Measurements from ENCODE around the gene LAMA5.

LAMA5 gene

GRCh38 chr20:62339647-62340062, 27.5 kb downstream of the LAMA5 start:
- peaks cover 0 to 7% (median 5%) of the 10 kb centered on the region in 11 experiments; a peak in 15 of 22 replicates for H3K9me3 ChIP-seq (replicated peaks in 1 of 11)
- peaks cover 0 to 11% (median 0%) of the 10 kb centered on the region in 11 experiments; a peak in 4 of 22 replicates for H3K36me3 ChIP-seq
- peaks cover 0 to 22% (median 0%) of the 10 kb centered on the region in 11 experiments; a peak in 7 of 22 replicates for H3K27me3 ChIP-seq
- peak overlapping the region; percentile 75 to 99 (median 92) for H3K4me2 ChIP-seq
- peak overlapping the region; percentile 26 to 80 (median 69); a peak in 21 of 22 replicates for H3K9ac ChIP-seq
- H3K4me3 ChIP-seq: peak overlapping the region; percentile 17 to 62 (median 50); a peak in 18 of 20 replicates
- H4K20me1 ChIP-seq: peaks cover 0 to 38% (median 7%) of the 10 kb centered on the region in 11 experiments; a peak in 9 of 22 replicates
- peak overlapping the region in 10 of 11 experiments; percentile 36 to 88 (median 80); a peak in 20 of 22 replicates for H3K27ac ChIP-seq
- H3K4me1 ChIP-seq: peaks cover 49 to 97% (median 83%) of the 10 kb centered on the region in 10 experiments
- TF ChIP-seq Cebpa-rat (IDR thresholded peaks at IDR 0.05): peak in 6 of 11 experiments; percentile 48 to 87 (median 66); a peak in 9 of 22 replicates

DNA sequence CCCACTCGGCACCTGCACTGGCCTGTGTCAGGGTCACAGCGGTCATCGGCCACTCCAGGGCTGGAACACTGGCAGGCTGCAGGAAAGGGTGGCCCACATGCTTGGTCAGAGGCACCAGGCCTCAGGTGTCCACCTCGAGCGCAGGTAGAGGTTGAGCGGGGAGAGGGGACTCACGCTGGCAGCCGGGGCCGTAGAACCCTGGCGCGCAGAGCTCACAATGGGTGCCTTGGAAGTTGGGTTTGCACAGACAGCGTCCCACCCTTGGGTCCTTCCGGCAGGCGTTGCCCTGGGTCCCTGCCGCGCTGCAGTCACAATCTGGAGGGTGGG, 28.9 kb downstream of the LAMA5 start:
- H3K4me1 ChIP-seq: peaks cover 41 to 84% (median 69%) of the 10 kb centered on the region in 10 experiments
- H3K9me3 ChIP-seq (replicated peaks in 1 of 11): peaks cover 0 to 7% (median 5%) of the 10 kb centered on the region in 11 experiments; a peak in 15 of 22 replicates
- H3K4me3 ChIP-seq: peak overlapping the region in 3 of 10 experiments; percentile 2 to 48 (median 26); a peak in 2 of 20 replicates
- peaks cover 0 to 11% (median 0%) of the 10 kb centered on the region in 11 experiments; a peak in 8 of 22 replicates for H3K36me3 ChIP-seq
- peaks cover 0 to 22% (median 0%) of the 10 kb centered on the region in 11 experiments; a peak in 7 of 22 replicates for H3K27me3 ChIP-seq
- H3K9ac ChIP-seq: peak overlapping the region in 7 of 11 experiments; percentile 10 to 80 (median 77); a peak in 10 of 22 replicates
- no peak for TF ChIP-seq Cebpa-rat (IDR thresholded peaks at IDR 0.05)
- H3K27ac ChIP-seq: peak overlapping the region in 8 of 11 experiments; percentile 69 to 88 (median 82); a peak in 15 of 22 replicates
- peaks cover 0 to 46% (median 7%) of the 10 kb centered on the region in 11 experiments; a peak in 9 of 22 replicates for H4K20me1 ChIP-seq
- H3K4me2 ChIP-seq: peak overlapping the region; percentile 75 to 99 (median 92)

DNA sequence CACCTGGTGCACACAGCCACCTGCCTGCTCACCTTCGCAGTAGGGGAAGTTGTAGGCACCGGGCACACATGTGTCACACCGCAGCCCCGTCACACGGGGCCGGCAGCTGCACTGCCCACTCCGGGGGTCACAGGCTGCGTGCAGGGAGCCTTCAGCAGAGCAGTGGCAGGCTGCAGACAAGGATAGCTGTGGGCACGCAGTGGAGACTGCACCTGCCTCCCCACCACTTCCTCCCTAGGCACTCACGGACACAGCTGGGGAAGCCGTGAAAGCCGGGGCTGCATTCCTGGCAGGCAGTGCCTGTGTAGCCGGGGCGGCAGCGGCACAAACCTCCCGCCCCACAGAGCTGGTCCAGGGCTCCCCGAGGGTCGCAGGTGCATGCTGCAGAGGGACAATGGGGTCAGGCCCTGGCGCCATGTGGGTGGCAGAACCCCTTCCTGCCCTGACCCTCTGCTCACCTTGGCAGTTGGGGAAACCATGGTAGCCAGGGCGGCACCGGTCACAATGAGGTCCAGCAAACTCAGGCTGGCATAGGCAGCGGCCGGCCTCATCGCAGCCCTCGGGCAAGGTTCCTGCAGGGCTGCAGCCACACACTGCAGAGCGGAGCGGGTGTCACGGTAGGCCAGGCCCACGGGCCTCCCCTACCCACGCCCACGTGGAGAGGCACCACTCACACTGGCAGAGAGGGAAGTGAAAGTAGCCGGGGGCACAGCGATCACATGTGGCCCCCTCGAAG, 29.4 kb downstream of the LAMA5 start:
- no peak for TF ChIP-seq Cebpa-rat (IDR thresholded peaks at IDR 0.05)

DNA sequence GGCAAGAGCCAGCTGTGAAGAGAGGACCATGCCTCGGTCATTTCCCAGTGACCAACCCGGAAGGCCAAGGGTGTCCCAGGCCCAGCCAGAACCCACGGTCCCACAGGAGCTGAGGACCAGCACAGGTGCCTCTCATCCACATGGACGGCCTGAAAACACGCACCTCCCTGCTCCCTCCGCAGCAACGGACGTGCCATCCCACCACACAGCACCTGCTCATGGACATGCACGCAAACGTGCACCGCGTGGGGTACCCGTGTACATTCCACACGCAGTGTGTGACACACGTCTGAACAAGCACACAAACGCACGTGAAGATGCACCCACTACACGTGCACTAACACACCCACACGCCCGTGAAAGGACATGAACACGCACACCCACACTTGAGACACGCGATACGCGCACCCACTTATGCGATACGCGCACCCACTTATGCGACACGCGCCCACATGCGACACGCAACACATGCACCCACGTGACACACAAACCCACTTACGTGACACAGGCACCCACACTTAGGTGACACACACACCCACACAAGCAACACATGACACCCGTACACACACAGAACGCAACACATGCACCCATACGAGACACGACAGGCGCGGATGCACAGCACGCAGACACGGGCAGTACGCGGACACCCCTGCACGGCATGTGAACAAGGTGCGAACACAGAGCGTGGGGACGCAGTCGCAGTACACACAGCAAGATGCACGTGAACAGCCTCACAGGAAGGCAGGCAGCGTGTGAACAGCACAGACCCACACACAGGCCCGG, 30.1 kb downstream of the LAMA5 start:
- H3K36me3 ChIP-seq: peaks cover 0 to 22% (median 6%) of the 10 kb centered on the region in 11 experiments; a peak in 11 of 22 replicates
- peaks cover 41 to 74% (median 64%) of the 10 kb centered on the region in 10 experiments for H3K4me1 ChIP-seq
- peaks cover 0 to 7% (median 5%) of the 10 kb centered on the region in 11 experiments; a peak in 15 of 22 replicates for H3K9me3 ChIP-seq (replicated peaks in 1 of 11)
- peak overlapping the region in 3 of 10 experiments; percentile 19 to 48 (median 26); a peak in 5 of 20 replicates for H3K4me3 ChIP-seq
- peaks cover 0 to 22% (median 0%) of the 10 kb centered on the region in 11 experiments; a peak in 7 of 22 replicates for H3K27me3 ChIP-seq
- H4K20me1 ChIP-seq: peaks cover 0 to 56% (median 7%) of the 10 kb centered on the region in 11 experiments; a peak in 9 of 22 replicates
- H3K4me2 ChIP-seq: peak overlapping the region; percentile 75 to 99 (median 92)
- H3K27ac ChIP-seq: peak overlapping the region in 3 of 11 experiments; percentile 82 to 88 (median 85); a peak in 5 of 22 replicates
- H3K9ac ChIP-seq: peak overlapping the region in 5 of 11 experiments; percentile 17 to 80 (median 77); a peak in 7 of 22 replicates
- TF ChIP-seq Cebpa-rat (IDR thresholded peaks at IDR 0.05): no peak

More for the DNA sequence above, 29.4 kb downstream of the LAMA5 start:
- Histone ChIP-seq H3K4me1 (peaks cover 41 to 79% (median 64%) of the 10 kb centered on the region in 10 experiments), H3K9me3 (replicated peaks in 1 of 11) (peaks cover 0 to 7% (median 5%) of the 10 kb centered on the region in 11 experiments; a peak in 15 of 22 replicates), H4K20me1 (peaks cover 0 to 51% (median 7%) of the 10 kb centered on the region in 11 experiments; a peak in 9 of 22 replicates), H3K36me3 (peaks cover 0 to 16% (median 0%) of the 10 kb centered on the region in 11 experiments; a peak in 9 of 22 replicates), H3K9ac (peak overlapping the region in 7 of 11 experiments; percentile 10 to 80 (median 77); a peak in 10 of 22 replicates), H3K4me3 (peak overlapping the region in 4 of 10 experiments; percentile 2 to 48 (median 22); a peak in 6 of 20 replicates), H3K27me3 (peaks cover 0 to 22% (median 0%) of the 10 kb centered on the region in 11 experiments; a peak in 7 of 22 replicates), H3K27ac (peak overlapping the region in 7 of 11 experiments; percentile 69 to 88 (median 82); a peak in 14 of 22 replicates), H3K4me2 (peak overlapping the region; percentile 75 to 99 (median 92))

DNA sequence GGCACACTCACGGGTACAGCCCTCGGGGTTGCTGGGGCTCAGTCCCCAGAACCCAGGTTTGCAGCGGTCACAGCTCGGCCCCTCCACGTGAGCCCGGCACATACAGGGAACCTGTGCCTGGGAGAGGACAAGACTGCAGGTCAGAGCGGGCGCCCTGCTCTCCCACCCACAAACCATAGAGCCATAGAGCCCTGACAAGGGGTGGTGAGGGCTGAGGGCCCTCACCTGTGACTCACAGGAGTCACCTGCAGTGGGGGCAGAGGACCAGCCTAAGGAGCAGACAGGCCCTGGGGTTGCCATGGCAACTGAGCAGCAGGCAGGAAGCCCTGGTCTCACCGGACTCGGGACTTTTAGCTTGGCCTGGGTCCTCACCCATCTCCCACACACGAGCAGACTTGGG, 30.8 kb downstream of the LAMA5 start:
- H3K27ac ChIP-seq: peak overlapping the region in 2 of 11 experiments; percentile 23 to 82; a peak in 3 of 22 replicates
- peaks cover 0 to 6% (median 4%) of the 10 kb centered on the region in 11 experiments; a peak in 15 of 22 replicates for H3K9me3 ChIP-seq (replicated peaks in 1 of 11)
- no peak overlapping the region for H3K4me3 ChIP-seq
- H3K36me3 ChIP-seq: peaks cover 0 to 26% (median 6%) of the 10 kb centered on the region in 11 experiments; a peak in 11 of 22 replicates
- H3K27me3 ChIP-seq: peaks cover 0 to 22% (median 0%) of the 10 kb centered on the region in 11 experiments; a peak in 7 of 22 replicates
- H3K4me1 ChIP-seq: peaks cover 41 to 68% (median 62%) of the 10 kb centered on the region in 10 experiments
- TF ChIP-seq Cebpa-rat (IDR thresholded peaks at IDR 0.05): no peak
- peaks cover 0 to 56% (median 7%) of the 10 kb centered on the region in 11 experiments; a peak in 9 of 22 replicates for H4K20me1 ChIP-seq
- H3K4me2 ChIP-seq: peak overlapping the region; percentile 75 to 99 (median 92); a peak in 21 of 22 replicates
- H3K9ac ChIP-seq: peak overlapping the region in 2 of 11 experiments; percentile 17 to 24; a peak in 2 of 22 replicates

GRCh38 chr20:62335532-62335931, 31.6 kb downstream of the LAMA5 start:
- Histone ChIP-seq H3K4me3 (no peak overlapping the region), H4K20me1 (peaks cover 0 to 56% (median 7%) of the 10 kb centered on the region in 11 experiments; a peak in 9 of 22 replicates), H3K27me3 (peaks cover 0 to 22% (median 0%) of the 10 kb centered on the region in 11 experiments; a peak in 7 of 22 replicates), H3K4me1 (peaks cover 40 to 60% (median 57%) of the 10 kb centered on the region in 10 experiments), H3K9ac (no peak overlapping the region), H3K27ac (no peak overlapping the region; a peak in 1 of 22 replicates), H3K36me3 (peaks cover 0 to 27% (median 6%) of the 10 kb centered on the region in 11 experiments; a peak in 11 of 22 replicates), H3K9me3 (replicated peaks in 1 of 11) (no peaks in the 10 kb centered on the region), H3K4me2 (peak overlapping the region in 9 of 11 experiments; percentile 84 to 99 (median 93); a peak in 17 of 22 replicates)
- no peak for TF ChIP-seq Cebpa-rat (IDR thresholded peaks at IDR 0.05)

GRCh38 chr20:62334881-62335280, 32.2 kb downstream of the LAMA5 start:
- Histone ChIP-seq H3K27ac (no peak overlapping the region), H3K4me3 (no peak overlapping the region), H3K9me3 (replicated peaks in 1 of 11) (no peaks in the 10 kb centered on the region), H3K27me3 (peaks cover 0 to 22% (median 0%) of the 10 kb centered on the region in 11 experiments; a peak in 7 of 22 replicates), H4K20me1 (peaks cover 0 to 57% (median 7%) of the 10 kb centered on the region in 11 experiments; a peak in 9 of 22 replicates), H3K9ac (peak overlapping the region in 1 of 11 experiments; percentile 33; a peak in 1 of 22 replicates), H3K4me2 (peak overlapping the region in 6 of 11 experiments; percentile 3 to 99 (median 66); a peak in 7 of 22 replicates), H3K36me3 (peaks cover 0 to 32% (median 11%) of the 10 kb centered on the region in 11 experiments; a peak in 11 of 22 replicates), H3K4me1 (peaks cover 34 to 54% (median 51%) of the 10 kb centered on the region in 10 experiments)
- no peak for TF ChIP-seq Cebpa-rat (IDR thresholded peaks at IDR 0.05)

Measured in BLaER1 treated with 17β-estradiol and CSF1 and Interleukin-3, amounts not matched to agents 10 nM and 100 nM (cell line).